CD4-positive, alpha-beta T cell treated with Interleukin-17A for 1 hour (primary cell): ENCODE data around the gene ATP4A.

ENCODE experiments used
- DNase-seq: peaks from one replicate; pipeline ENCODE4 v3.0.0-alpha.2; 2020

Gene ATP4A

DNA sequence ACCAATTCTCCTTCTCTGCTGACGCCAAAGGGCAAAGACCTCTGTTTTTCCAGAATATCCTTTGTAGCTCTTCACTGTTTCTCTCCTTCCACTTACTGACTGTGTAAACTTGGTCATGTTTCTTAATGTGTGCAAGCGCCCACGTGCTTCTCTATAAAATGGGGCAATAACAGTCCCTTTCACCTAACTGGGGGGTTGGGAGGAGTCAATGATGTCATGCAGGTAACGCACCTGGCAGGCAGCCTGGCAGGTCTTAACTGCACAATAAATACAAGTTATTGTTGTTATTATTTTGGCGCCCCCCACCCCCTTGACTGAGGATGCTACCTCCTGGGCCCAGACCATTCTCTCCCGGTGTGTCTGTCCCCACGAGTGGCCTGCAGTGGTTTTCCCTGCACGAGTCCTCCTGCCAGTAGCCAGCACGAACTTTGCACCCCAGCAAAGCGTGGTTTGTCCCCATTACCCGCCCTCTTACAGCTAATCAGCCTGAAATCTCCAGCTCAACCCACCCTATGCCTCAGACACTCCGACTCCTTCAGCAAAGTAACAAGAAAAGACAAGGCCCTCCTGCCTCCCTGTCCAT is 40.6 kb downstream of the ATP4A start:
- DNase-seq: no peak

DNA sequence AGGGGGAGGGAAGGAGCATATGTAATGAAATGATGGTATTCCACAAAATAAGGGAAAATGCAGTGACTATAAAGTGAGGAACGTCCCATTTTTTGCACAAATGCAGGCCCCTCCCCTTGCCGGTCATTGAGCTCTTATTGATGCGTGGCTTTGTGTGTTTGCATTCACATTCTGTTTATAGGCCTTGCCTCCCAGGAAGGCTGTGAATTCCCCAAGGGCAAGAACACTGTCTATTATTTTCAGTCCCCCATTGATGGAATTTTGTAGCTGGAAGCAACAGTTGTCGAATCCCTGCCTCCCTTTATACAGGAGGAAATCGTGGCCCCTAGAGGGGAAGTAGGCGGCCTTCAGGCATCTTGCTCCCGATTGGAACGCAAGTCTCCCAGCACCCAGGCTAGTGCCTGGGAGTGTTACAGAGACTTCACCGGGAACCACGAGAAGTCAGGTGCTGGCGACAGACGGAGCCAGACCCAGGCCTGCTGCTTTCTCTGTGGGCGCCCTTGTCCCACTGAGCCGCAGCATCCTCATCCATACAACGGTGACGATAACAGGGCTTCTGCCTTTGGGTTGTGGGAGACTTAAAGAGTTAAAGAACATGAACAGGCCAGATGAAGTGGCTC is 42.2 kb downstream of the ATP4A start:
- DNase-seq: no peak

DNA sequence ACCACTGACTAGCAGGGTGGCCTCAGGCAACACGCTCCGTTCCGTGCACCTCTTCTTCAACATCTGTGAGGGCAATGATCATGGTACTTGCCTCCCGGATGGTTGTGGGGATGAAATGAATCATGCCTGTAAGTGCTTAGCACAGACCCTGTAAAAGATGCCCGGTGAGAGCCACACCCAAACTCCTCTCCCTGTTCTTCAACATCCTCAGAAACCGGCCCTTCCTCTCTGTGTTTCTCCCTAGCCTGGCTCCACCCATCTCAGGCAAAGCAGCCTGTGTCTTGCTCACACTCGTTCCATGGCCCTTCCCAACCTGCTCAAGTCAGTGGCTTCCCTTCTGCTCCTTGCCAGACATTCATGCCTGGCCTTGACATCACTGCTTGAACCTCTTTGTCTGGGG is 44.2 kb downstream of the ATP4A start:
- DNase-seq: no peak

DNA sequence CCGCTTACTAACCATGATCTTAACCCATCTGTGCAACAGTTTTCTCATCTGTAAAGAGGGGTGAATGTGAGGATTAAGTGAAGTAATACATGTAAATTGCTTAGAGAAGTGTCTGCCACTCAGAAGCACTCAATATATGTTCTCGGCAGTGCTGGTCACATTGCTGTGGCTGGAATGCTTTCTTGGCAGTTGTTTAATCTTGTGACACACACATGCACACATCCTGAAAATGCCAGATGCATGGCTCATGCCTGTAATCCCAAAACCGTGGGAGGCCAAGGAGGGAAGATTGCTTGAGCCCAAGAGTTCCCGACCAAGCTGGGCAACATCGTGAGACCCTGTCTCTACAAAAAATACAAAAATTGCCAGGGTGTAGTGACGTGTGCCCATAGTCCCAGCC is 45.1 kb downstream of the ATP4A start:
- DNase-seq: no peak

DNA sequence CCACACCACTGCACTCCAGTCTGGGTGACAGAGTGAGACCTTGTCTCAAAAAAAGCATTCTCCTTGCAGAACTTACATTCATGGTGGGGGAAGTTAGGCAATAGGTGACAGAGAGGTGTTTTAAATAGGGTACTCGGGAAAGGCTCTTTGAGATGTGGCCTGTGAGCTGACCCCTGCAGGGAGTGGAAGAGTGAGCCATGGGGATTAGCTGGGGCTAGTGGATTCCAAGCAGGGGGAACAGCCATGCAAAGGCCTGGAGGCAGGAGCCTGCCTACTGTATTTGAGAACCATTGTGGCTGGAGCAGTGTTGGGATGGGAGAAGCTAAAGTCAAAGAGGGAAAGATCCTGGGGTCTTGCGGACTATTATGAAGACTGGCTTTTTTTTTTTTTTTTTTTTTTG is 46.1 kb downstream of the ATP4A start:
- no peak for DNase-seq

DNA sequence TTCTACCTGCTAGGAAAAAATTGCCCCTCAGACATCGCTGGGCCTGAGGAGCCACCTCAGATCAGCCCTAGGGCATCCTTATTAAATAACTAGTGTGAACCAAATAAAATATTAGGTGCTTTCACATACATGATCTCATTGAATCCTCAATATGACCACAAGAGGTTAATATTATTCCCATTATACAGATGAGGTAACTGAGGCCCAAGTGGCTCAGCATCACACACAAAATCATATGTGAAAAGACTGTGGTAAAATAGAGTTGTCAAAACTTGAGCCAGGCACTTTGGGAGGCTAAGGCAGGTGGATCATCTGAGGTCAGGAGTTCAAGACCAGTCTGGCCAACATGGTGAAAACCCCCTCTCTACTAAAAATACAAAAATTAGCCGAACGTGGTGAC is 47.1 kb downstream of the ATP4A start:
- no peak for DNase-seq

DNA sequence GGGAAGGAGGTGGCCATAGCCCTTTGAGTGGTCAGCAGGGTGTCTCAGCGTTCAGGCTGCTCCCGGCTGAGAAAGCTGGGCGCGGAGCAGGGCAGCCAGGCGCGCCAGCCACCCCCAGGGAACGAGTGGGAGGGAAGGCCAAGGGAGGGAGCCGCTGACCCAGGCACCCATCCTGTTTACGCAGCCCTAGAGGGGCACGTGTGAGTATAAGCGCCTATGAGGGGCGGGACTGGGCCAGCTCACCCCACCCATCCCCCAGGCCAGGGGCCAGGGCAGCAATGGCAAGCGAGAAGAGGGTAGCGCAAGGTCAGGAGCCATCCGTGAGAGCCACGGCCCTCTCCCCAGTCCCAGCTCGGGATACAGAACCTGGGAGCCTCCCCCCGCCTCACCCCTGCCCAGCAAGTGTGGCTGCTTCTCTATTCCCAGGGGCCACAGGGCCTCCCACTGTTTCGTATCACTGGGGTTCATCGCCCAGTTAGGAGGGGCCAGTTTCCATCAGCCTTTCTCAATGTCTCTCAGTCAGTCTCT is 49.1 kb downstream of the ATP4A start:
- no peak for DNase-seq

DNA sequence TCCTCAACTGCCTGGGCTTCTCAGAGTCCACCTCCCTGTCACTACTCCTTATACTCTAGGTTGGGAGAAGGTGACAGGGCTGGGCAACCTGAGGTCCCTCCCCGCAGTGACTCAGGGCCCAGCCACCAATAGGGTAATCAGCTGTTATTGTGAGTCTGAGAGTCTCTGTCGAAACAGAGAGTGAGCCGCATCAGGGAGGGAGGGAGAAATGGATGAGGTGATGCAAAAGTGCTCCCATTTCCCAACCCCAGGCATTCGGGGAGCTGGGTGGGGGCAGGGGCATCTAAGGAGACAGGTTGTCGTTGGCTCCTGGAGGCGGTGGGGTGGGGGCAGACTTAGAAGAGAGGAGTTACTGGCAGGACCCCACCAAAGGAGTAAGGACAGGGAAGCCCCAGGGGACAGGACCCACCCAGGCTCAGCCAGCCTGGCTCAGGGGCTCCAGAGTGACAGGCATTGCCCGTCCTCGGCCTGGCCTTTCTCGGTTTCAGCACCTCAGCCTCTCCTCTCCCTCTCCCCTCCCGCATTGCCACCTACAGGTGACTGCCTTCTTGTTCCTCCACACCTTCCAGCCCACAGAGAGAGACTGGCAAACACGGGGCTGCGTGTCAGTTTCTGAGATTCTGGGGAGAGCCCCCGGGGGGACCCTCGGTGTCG is 49.7 kb downstream of the ATP4A start, which contains the start of gene DMKN:
TSS of gene DMKN (minus strand) at position 22 of the 654 bp plus-strand sequence. CDS start 174 bp downstream, outside the sequence.
- DNase-seq: no peak

DNA sequence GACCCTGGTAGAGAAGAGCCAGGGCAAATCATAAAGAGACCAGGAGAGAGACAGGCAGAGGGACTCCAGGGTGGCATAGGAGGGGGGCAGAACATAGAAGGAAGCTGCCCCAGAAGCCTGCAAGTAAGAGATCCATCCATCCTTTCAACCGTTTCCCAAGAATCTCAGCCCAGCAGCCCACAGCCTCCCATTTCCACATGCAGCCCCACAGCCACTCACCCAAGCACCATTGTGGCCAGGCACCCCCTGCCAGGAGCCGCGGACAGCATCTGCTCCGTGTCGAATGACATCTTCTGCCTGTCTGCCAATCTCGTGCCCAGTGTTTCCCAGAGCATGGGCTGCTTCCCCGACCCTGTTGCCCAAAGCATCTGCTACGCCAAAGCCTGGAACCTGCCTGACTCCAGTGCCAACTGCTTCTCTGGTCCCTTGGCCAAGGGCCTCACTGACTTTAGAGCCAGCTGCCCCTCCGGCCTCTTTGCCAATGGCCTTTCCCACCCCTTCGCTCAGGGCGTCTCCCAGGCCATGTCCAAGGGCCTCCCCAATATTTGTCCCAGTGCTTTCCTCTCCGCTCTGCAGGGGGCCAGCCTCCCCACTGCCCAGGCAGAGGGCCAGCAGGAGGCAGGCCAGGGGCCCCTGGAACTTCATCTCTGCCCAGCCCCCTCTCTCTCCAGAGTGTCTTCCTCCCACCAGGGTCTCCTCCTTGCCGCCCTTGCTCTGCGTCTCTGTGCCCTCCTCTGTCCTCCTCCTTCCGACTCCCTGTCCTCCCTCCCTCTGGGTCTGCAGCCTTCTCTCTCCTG is 50.4 kb downstream of the ATP4A start:
- DNase-seq: no peak

DNA sequence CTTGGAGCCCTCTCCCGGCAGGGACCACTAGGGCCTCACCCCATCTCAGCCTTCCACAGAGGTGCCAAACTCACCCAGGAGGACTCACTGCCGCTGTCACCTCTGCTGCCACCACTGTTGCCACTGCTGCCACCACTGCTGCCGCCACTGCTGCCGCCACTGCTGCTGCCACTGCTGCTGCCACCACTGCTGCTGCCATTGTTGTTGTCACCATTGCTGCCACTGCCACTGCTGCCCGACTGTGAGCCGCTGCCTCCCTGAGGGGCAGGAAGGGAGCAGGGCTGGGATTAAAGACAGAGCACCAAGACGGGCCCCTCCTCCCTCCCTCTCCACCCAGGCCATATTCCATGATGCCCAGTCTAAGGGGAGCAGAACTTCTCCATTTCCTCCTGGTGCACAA is 52.1 kb downstream of the ATP4A start:
- DNase-seq: no peak

DNA sequence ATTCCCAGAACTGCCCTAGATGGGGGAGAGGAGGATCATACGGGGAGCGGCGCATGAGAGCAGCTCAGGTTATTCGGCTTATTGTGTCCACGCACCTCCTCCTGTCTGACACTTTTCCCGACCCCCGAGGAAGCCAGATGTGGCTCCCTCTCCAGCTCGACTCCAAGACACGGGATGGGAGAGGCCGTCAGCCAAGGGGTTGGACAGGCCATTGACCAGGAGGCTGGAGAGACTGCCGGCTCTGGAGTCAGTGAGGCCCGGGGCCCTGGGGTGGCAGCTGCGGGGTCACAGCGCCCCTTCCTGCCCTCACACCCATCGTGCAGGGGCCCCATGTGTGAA is 52.9 kb downstream of the ATP4A start:
- DNase-seq: no peak

DNA sequence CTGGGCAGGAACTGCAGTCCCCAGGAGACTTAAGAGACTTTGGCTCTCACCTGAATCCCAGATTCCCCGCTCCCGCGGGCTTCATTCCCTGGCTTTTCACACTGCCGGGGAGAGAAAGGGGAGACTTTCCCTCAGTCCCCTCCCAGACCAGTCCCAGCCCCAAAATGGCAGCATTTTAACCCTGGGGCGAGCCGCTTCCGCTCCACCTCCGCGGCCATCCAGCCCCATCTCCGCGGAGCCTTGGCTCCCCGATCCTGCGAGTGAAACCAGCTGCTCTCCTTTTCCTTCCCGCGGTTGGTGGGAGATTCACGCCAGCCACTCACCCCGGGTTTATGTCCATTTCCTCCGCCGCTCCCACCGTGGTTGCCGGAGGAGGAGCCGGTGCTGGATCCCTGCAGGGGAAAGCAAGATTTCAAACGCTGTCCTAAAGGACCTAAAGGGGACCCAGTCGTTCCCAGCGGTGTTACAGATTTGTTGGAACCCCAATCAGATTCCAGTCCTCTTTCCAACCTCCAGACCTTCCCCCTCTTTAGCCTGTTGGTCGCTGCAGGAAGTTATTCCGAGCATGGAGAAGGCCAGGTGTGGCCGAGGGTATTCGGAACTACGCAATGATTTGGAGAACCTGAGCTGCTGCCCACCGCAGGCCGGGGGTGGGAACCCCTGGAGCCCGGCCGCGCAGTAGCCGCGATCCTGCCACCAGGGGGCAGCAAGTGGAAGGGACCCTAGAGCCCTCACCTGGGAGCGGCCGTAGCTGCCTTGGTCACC is 53.4 kb downstream of the ATP4A start:
- peak; percentile 65 for DNase-seq

DNA sequence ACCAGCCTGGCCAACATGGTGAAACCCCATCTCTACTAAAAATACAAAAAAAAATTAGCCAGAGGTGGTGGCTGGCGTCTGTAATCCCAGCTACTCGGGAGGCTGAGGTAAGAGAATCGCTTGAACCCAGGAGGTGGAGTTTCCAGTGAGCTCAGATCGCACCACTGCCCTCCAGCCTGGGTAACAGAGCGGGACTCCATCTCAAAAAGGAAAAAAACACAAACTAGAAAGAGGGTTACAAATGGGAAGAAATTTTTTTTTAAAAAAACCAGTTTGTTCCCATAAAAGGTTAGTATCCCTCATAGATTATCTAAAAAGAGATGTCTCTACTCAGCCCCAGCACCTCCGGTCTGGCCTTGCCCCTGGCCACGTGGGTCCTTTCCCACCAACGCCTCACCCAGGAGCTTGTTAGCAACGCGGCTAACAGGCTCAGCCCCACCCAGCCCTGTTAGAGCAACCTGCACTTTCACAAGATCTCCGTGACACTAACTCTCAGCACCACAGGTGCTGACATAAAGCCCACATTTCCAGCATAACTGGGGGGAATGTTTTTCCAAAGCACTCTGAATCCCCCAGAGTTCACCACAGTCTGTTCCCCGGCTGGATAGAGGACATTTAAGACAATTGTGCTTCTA is 54.3 kb downstream of the ATP4A start:
- DNase-seq: peak; percentile 52

DNA sequence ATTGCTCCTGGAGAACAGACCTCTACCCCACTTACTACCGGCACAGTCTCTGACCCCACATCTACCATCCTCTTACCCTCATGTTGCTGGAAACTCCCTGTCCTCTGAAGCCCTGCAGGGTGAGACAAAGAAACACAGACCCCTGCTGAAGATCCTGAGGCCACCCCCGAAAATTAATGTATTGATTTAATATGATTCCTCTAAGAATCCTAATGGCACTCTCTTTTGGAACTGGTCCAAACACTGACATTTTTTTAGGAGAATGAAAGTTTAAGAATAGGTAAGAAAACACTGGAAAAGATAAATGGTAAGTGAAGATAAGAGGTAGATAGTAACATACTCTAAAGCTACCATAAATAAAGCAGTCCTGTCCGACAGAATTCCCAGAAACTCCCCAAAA is 55.3 kb downstream of the ATP4A start:
- DNase-seq: no peak

DNA sequence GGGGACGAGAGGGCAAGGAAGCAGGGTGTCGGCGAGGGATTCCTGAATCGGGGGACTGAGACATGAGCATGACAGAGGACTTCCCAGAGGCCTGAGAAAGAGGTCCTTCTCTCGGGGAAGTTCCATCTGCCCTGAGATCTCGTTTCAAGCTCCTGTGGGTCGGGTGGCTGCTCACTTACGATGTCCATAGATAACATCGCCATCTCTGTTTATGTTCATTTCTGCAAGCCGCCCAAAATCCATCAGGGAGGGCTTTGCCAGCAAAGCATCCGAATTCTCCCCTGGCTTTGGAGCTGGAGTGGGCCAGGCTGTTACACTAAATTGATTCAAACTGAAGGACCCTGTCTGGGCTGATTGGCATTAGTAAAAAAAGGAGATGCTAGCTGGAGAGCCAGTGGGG is 55.9 kb downstream of the ATP4A start:
- no peak for DNase-seq

DNA sequence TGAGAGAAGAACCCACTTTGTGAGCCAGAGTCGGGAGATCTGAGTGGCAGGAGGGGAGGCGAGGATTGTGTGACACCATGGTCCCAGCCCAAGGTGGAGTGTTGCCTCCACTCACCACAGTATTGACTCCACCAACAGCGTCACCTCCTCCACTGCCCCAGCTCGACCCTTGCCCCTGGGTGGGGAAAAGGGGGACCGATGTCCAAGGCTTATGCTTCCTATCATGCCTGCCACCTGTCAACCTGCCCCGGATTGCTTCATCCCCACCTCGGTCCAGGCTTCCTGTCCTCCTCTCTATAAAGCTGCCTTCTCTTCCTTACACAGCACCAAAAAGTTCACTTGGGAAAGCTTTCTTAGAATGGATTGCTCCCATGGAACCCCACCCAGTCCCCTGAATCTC is 57.4 kb downstream of the ATP4A start:
- DNase-seq: no peak

DNA sequence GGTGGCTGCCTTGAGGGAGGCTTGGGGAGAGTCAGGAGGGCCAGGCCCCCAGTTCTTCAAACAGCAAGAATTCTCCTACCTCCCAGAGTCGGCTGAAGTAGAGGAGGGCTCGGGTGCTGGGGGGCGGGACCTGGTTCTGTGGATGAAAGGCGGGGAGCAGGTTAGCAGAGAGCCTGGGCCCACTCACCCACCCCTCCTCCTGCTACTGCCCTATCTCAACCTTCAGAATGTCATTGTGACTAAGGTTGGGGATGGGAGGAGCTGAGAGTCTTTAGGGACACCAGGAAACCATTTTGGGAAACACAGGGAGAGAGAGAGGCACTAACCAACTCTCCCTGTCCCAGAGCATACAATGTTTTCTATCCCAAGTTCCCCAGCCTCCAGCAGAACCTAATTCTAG is 60.7 kb downstream of the ATP4A start:
- DNase-seq: no peak

DNA sequence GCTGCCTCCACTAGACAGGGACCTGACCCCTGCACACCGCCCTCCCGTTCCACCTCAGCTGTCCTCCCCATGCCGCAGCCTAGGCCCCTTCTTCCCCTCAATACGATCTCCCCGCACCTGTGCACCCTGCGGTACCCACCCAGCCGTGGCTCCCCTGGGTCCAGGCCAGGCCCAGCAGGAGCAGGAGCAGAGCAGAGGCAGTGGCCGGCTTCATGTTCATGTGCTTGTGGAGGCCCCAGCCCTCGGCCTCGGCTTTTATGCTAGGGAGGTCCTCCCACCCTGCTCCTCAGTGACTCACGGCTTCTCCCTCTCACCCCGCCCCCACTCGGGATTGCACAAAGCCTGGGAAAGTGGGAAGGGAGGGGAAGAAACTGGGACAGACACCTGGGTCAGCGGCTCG is 61.8 kb downstream of the ATP4A start:
- DNase-seq: no peak

DNA sequence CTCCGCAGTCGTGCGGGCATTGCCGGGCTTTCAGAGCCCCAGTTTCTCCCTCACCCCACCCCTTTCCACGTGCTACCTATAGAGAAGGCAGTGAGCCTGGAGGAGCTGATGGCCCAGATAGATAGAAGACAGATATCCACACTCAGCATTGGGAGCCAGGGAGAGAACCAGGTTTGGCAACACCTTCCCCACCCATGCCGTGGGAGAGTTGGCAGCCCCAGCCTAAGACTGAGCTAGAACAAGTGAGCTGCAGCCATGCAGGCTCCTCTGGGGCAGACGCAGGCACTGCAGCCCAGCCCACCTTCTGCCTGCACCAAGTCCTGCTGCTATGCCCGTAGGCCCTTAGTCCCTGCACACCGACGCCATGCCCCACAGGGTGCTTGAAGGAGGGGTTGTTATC is 62.8 kb downstream of the ATP4A start:
- no peak for DNase-seq
